HEK293 (cell line): ENCODE results near the gene MRTFB.

ENCODE experiments used
- CTCF ChIA-PET: fragments of 350-600 bp; formaldehyde crosslinking; extraction: SDS; loops from one replicate; lab custom pipeline; 2021; ENCODE audit warnings: antibody characterized with exemption; lab: Yijun Ruan, JAX
- POLR2A ChIA-PET: fragments of 300-600 bp; formaldehyde crosslinking; extraction: SDS; loops from one replicate; lab custom pipeline; 2020; ENCODE audit warnings: antibody characterized with exemption, inconsistent platforms; lab: Yijun Ruan, JAX
- H3K27ac ChIP-seq: fragments of 200-500 bp; sonication (Bioruptor generic); 2 replicates; pipeline ENCODE4 v1.5.1; 2014; ENCODE audit warnings: low read depth, low read length, control low read depth, inconsistent platforms; ENCODE audit errors: extremely low read depth
- H3K36me3 ChIP-seq, 2 experiments: fragments of 200-500 bp in 1 of 2; sonication (Bioruptor generic) in 1 of 2; 1 replicate in 1 of 2; 2 replicates in 1 of 2; pipeline ENCODE4 v1.5.1; 2014 to 2017; ENCODE audit warnings: inconsistent platforms in 2 of 2, low read length in 2 of 2; ENCODE audit not compliant: control insufficient read depth in 2 of 2, insufficient read depth in 1 of 2
- H3K4me1 ChIP-seq: fragments of 200-500 bp; sonication (Bioruptor generic); 2 replicates; pipeline ENCODE4 v1.5.1; 2014; ENCODE audit warnings: mild to moderate bottlenecking, low read length, inconsistent platforms; ENCODE audit not compliant: control insufficient read depth, insufficient read depth
- H3K4me3 ChIP-seq: 2 replicates; pipeline ENCODE4 v1.5.1; 2011; ENCODE audit warnings: low read depth, mild to moderate bottlenecking, control low read depth, low read length, moderate library complexity
- H3K9me3 ChIP-seq: fragments of 200-500 bp; sonication (Bioruptor generic); 2 replicates; pipeline ENCODE4 v1.5.1; 2014; ENCODE audit warnings: low read depth, low read length, inconsistent platforms; ENCODE audit not compliant: control insufficient read depth, insufficient read depth
- EGR2 ChIP-seq: fragments of 450-650 bp; formaldehyde crosslinking; IDR thresholded peaks from 2 replicates; pipeline ENCODE4 v1.5.1; 2016; ENCODE audit warnings: low read depth, missing biosample characterization, missing genetic modification characterization
- HOXA7 ChIP-seq: sonication (generic); formaldehyde crosslinking; IDR thresholded peaks from 2 replicates; pipeline ENCODE4 v1.8.1; 2022; ENCODE audit warnings: missing genetic modification reagents, borderline replicate concordance
- MZF1 ChIP-seq: fragments of 450-650 bp; formaldehyde crosslinking; IDR thresholded peaks from 2 replicates; pipeline ENCODE4 v1.5.1; 2017; ENCODE audit warnings: missing biosample characterization, missing genetic modification characterization, borderline replicate concordance
- ZBTB20 ChIP-seq: fragments of 450-650 bp; formaldehyde crosslinking; IDR thresholded peaks from 2 replicates; pipeline ENCODE4 v1.5.1; 2016; ENCODE audit warnings: missing biosample characterization, missing genetic modification characterization
- ZFP69B ChIP-seq: fragments of 450-650 bp; formaldehyde crosslinking; IDR thresholded peaks from 2 replicates; pipeline ENCODE4 v1.5.1; 2016; ENCODE audit warnings: missing biosample characterization, missing genetic modification characterization
- ZNF140 ChIP-seq: fragments of 450-650 bp; formaldehyde crosslinking; IDR thresholded peaks from 2 replicates; pipeline ENCODE4 v1.5.1; 2016; ENCODE audit warnings: missing biosample characterization, missing genetic modification characterization
- ZNF292 ChIP-seq: fragments of 450-650 bp; formaldehyde crosslinking; IDR thresholded peaks from 2 replicates; pipeline ENCODE4 v1.5.1; 2016; ENCODE audit warnings: low read depth, missing biosample characterization, missing genetic modification characterization, borderline replicate concordance
- ZNF350 ChIP-seq: fragments of 450-650 bp; formaldehyde crosslinking; IDR thresholded peaks from 2 replicates; pipeline ENCODE4 v1.5.0; 2017; ENCODE audit warnings: missing biosample characterization, mild to moderate bottlenecking, missing genetic modification characterization
- ZNF391 ChIP-seq: fragments of 450-650 bp; formaldehyde crosslinking; IDR thresholded peaks from 2 replicates; pipeline ENCODE4 v1.5.1; 2016; ENCODE audit warnings: low read depth, missing biosample characterization, missing genetic modification characterization, borderline replicate concordance
- ZNF660 ChIP-seq: fragments of 450-650 bp; IDR thresholded peaks from 2 replicates; pipeline ENCODE4 v1.5.1; 2018; ENCODE audit warnings: missing biosample characterization, mild to moderate bottlenecking, missing genetic modification characterization
- ZNF76 ChIP-seq: fragments of 450-650 bp; formaldehyde crosslinking; IDR thresholded peaks from 2 replicates; pipeline ENCODE4; 2016; ENCODE audit warnings: low read depth, missing biosample characterization, missing genetic modification characterization, borderline replicate concordance
- TF ChIP-seq, protein P1 (sequence below): fragments of 450-650 bp; formaldehyde crosslinking; IDR thresholded peaks from 2 replicates; pipeline ENCODE4 v1.5.1; 2016; ENCODE audit warnings: missing biosample characterization, missing genetic modification characterization, low read depth
- TF ChIP-seq, protein P2 (sequence below): fragments of 450-650 bp; formaldehyde crosslinking; IDR thresholded peaks from 2 replicates; pipeline ENCODE4 v1.5.1; 2017; ENCODE audit warnings: missing biosample characterization, missing genetic modification characterization
- TF ChIP-seq, protein P3 (sequence below): fragments of 450-650 bp; formaldehyde crosslinking; IDR thresholded peaks from 2 replicates; pipeline ENCODE4 v1.5.1; 2016; ENCODE audit warnings: missing biosample characterization, missing genetic modification characterization
- TF ChIP-seq, protein P4 (sequence below): fragments of 450-650 bp; formaldehyde crosslinking; IDR thresholded peaks from 2 replicates; pipeline ENCODE4 v1.5.1; 2016; ENCODE audit warnings: missing biosample characterization, missing genetic modification characterization

The MRTFB gene

GRCh38 chr16:14125000-14125681 is 54.0 kb downstream of the MRTFB start (continued):
- TF ChIP-seq, protein P1, sequence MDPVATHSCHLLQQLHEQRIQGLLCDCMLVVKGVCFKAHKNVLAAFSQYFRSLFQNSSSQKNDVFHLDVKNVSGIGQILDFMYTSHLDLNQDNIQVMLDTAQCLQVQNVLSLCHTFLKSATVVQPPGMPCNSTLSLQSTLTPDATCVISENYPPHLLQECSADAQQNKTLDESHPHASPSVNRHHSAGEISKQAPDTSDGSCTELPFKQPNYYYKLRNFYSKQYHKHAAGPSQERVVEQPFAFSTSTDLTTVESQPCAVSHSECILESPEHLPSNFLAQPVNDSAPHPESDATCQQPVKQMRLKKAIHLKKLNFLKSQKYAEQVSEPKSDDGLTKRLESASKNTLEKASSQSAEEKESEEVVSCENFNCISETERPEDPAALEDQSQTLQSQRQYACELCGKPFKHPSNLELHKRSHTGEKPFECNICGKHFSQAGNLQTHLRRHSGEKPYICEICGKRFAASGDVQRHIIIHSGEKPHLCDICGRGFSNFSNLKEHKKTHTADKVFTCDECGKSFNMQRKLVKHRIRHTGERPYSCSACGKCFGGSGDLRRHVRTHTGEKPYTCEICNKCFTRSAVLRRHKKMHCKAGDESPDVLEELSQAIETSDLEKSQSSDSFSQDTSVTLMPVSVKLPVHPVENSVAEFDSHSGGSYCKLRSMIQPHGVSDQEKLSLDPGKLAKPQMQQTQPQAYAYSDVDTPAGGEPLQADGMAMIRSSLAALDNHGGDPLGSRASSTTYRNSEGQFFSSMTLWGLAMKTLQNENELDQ (tag by site-specific recombination): no peak
- TF ChIP-seq ZNF292 (tag by site-specific recombination) (no peak), HOXA7 (no peak), MZF1 (no peak), ZNF660 (tag by site-specific recombination) (no peak), ZNF350 (no peak), ZNF76 (no peak), ZFP69B (no peak), EGR2 (tag by site-specific recombination) (no peak)

GRCh38 chr16:14125708-14126107 is 54.6 kb downstream of the MRTFB start:
- Histone ChIP-seq H3K4me1 (peaks cover 12% of the 10 kb centered on the region; the same call in 1 of the 2 replicates), H3K9me3 (no peaks in the 10 kb centered on the region), H3K36me3 (no peaks in the 10 kb centered on the region), H3K27ac (no peak overlapping the region), H3K4me3 (no peak overlapping the region)
- ChIA-PET CTCF (interaction anchor here (0.6 to 0.7 kb wide), 3 partner anchors 59 to 1553 kb away, joined by 3 to 5 read pairs (median 3); no protein-coding TSS in a partner anchor), POLR2A (no interaction called here)
- TF ChIP-seq, protein P2, sequence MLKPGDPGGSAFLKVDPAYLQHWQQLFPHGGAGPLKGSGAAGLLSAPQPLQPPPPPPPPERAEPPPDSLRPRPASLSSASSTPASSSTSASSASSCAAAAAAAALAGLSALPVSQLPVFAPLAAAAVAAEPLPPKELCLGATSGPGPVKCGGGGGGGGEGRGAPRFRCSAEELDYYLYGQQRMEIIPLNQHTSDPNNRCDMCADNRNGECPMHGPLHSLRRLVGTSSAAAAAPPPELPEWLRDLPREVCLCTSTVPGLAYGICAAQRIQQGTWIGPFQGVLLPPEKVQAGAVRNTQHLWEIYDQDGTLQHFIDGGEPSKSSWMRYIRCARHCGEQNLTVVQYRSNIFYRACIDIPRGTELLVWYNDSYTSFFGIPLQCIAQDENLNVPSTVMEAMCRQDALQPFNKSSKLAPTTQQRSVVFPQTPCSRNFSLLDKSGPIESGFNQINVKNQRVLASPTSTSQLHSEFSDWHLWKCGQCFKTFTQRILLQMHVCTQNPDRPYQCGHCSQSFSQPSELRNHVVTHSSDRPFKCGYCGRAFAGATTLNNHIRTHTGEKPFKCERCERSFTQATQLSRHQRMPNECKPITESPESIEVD (tag by site-specific recombination): peak; percentile 88
- TF ChIP-seq ZNF140: no peak

DNA sequence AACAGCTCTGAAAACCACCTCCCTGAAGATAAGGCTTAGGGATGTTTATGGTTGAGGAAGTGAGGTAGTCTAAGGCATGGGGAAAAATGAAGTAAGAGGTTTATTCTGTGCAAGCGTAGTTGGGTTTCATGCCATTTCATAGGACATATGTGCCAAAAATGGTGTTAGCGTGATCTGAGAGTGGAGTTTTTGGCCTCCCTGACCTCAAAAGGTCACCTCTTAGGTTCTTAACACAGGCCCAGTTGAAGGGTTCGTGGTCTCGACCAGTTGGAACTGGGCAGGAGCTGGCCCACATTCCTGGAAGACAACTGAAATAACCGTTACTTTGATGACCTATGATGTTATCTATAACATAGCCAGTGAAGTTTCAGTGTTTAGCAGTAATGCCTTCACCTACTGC is 57.0 kb downstream of the MRTFB start:
- peaks cover 10% of the 10 kb centered on the region; the same call in 1 of the 2 replicates for H3K4me1 ChIP-seq
- CTCF ChIA-PET: interaction anchor here (0.6 kb wide), 1 partner anchor 208 kb away, joined by 4 read pairs; the partner anchor contains the start of gene ERCC4
- no peak overlapping the region for H3K27ac ChIP-seq
- TF ChIP-seq ZNF391 (tag by site-specific recombination): no peak
- TF ChIP-seq, protein P3, sequence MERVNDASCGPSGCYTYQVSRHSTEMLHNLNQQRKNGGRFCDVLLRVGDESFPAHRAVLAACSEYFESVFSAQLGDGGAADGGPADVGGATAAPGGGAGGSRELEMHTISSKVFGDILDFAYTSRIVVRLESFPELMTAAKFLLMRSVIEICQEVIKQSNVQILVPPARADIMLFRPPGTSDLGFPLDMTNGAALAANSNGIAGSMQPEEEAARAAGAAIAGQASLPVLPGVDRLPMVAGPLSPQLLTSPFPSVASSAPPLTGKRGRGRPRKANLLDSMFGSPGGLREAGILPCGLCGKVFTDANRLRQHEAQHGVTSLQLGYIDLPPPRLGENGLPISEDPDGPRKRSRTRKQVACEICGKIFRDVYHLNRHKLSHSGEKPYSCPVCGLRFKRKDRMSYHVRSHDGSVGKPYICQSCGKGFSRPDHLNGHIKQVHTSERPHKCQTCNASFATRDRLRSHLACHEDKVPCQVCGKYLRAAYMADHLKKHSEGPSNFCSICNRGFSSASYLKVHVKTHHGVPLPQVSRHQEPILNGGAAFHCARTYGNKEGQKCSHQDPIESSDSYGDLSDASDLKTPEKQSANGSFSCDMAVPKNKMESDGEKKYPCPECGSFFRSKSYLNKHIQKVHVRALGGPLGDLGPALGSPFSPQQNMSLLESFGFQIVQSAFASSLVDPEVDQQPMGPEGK (tag by site-specific recombination): no peak
- no peaks in the 10 kb centered on the region for H3K36me3 ChIP-seq
- no peaks in the 10 kb centered on the region for H3K9me3 ChIP-seq
- H3K4me3 ChIP-seq: no peak overlapping the region
- POLR2A ChIA-PET: no interaction called here

DNA sequence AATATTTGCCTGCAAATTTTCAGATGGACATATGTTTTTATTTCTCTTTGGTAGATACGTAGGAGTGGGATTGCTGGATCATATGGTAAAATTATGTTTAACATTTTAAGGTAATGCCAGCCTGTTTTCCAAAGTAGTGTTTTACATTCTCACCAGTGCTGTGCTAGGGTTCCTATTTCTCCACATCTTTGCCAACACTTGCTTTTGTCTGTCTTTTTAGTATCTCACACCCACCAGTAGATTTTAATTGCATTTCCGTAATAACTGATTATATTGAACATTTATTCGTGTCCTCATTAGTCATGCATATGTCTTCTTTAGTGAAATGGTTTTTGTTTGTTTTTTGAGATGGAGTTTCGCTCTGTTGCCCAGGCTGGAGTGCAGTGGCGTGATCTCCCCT is 58.4 kb downstream of the MRTFB start:
- Histone ChIP-seq H3K4me1 (peaks cover 10% of the 10 kb centered on the region; the same call in 1 of the 2 replicates), H3K27ac (no peak overlapping the region)
- TF ChIP-seq, protein P4, sequence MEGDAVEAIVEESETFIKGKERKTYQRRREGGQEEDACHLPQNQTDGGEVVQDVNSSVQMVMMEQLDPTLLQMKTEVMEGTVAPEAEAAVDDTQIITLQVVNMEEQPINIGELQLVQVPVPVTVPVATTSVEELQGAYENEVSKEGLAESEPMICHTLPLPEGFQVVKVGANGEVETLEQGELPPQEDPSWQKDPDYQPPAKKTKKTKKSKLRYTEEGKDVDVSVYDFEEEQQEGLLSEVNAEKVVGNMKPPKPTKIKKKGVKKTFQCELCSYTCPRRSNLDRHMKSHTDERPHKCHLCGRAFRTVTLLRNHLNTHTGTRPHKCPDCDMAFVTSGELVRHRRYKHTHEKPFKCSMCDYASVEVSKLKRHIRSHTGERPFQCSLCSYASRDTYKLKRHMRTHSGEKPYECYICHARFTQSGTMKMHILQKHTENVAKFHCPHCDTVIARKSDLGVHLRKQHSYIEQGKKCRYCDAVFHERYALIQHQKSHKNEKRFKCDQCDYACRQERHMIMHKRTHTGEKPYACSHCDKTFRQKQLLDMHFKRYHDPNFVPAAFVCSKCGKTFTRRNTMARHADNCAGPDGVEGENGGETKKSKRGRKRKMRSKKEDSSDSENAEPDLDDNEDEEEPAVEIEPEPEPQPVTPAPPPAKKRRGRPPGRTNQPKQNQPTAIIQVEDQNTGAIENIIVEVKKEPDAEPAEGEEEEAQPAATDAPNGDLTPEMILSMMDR (tag by site-specific recombination): no peak
- no peak for TF ChIP-seq ZBTB20 (tag by site-specific recombination)
- TF ChIP-seq, all 188 proteins: peak for 0
- H3K36me3 ChIP-seq: no peaks in the 10 kb centered on the region
- ChIA-PET POLR2A (no interaction called here), CTCF (no interaction called here)
- no peak overlapping the region for H3K4me3 ChIP-seq
- H3K9me3 ChIP-seq: no peaks in the 10 kb centered on the region
